A549 treated with dexamethasone at 1 μM for 4 hours (cell line): ENCODE results near the gene CYLC2. TPM values are rescaled to one million over a fixed set of nuclear protein-coding genes. Genes with fewer than 3 reads are reported as not detected.

Experiments used
- total RNA-seq: library from RNA; stranded (reverse); fragments of 200-300 nt; extraction: Qiagen RNA extraction; gene quantifications from 5 replicates; pipeline ENCODE4 v1.2.3, GENCODE V29; 2022

Gene CYLC2, protein sequence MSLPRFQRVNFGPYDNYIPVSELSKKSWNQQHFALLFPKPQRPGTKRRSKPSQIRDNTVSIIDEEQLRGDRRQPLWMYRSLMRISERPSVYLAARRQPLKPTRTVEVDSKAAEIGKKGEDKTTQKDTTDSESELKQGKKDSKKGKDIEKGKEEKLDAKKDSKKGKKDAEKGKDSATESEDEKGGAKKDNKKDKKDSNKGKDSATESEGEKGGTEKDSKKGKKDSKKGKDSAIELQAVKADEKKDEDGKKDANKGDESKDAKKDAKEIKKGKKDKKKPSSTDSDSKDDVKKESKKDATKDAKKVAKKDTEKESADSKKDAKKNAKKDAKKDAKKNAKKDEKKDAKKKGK
- total RNA-seq: not detected in 5 replicates

GRCh38 chr9:102995033-102995432 is at the start of gene CYLC2:
Gene CYLC2, plus strand, starts transcription at chr9:102995333. Its CDS starts 48 bp downstream, at chr9:102995381.

